HL-60/S4 treated with phorbol 12-myristate 13-acetate at 8.2 ng/mL for 4 days and 3 days (cell line): ENCODE measurements around the gene ETV2.
"Not testable (repeated sequence)": the region's sequence is repeated elsewhere in the genome, so short reads cannot be mapped to it uniquely, and the experiment has no call there.

Source experiments
- in situ Hi-C: fragments of 300-500 bp; cut with MboI; formaldehyde crosslinking; loops from 2 replicates; pipeline ENCODE4 v1.15.0; 2022; ENCODE audit warnings: low sequenced_read_pairs

ETV2 gene, protein sequence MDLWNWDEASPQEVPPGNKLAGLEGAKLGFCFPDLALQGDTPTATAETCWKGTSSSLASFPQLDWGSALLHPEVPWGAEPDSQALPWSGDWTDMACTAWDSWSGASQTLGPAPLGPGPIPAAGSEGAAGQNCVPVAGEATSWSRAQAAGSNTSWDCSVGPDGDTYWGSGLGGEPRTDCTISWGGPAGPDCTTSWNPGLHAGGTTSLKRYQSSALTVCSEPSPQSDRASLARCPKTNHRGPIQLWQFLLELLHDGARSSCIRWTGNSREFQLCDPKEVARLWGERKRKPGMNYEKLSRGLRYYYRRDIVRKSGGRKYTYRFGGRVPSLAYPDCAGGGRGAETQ

DNA sequence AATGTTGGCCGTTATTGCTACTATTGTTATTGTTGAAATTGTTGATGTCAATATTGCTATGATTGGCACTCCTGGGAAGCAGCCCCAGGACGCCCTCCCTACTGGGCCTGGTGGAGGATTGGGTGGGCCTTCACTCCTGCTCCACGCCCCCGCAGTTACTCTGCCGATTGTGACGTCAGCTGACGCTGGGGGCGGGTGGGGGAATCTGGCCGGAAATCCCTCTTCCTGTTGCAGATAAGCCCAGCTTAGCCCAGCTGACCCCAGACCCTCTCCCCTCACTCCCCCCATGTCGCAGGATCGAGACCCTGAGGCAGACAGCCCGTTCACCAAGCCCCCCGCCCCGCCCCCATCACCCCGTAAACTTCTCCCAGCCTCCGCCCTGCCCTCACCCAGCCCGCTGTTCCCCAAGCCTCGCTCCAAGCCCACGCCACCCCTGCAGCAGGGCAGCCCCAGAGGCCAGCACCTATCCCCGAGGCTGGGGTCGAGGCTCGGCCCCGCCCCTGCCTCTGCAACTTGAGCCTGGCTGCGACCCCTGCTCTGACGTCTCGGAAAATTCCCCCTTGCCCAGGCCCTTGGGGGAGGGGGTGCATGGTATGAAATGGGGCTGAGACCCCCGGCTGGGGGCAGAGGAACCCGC is at the start of gene ETV2:
TSS of gene ETV2 (plus strand) at position 231 of the 637 bp plus-strand sequence. CDS start 716 bp downstream, outside the sequence.
- in situ Hi-C loops = no loop called here

DNA sequence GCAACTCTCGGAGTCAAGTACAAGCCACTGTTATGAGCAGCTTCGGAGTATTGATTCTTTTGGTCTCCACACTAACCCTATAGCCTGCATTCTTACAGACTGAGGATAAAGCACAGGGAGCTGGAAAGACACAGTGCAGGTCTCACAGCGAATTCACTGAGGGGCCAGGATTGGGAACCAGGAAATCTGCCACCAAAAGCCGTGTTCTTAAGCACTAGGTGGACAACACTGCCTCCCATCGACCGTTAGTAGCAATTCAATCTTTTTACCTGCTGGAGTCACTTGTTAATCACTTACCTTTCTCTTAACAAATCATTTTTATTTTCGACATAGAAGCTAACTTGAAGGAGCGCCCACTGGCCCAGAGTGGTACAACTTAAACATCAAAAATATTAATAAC is 49.3 kb upstream of the ETV2 start:
- in situ Hi-C loops = no loop called here

DNA sequence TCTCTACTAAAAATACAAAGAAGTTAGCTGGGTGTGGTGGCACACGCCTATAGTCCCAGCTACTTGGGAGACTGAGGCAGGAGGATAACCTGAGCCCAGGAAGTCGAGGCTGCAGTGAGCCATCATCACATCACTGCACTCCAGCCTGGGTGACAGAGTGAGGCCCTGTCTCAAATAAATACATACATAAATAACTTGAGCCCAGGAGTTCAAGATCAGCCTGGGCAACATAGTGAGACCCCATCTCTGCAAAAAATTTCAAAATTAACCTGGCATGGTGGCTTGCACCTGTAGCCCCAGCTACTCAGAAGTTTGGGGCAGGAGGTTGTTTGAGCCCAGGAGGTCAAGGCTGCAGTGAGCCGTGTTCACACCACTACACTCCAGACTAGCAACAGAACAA is 46.5 kb upstream of the ETV2 start:
- in situ Hi-C loops = not testable (repeated sequence)

DNA sequence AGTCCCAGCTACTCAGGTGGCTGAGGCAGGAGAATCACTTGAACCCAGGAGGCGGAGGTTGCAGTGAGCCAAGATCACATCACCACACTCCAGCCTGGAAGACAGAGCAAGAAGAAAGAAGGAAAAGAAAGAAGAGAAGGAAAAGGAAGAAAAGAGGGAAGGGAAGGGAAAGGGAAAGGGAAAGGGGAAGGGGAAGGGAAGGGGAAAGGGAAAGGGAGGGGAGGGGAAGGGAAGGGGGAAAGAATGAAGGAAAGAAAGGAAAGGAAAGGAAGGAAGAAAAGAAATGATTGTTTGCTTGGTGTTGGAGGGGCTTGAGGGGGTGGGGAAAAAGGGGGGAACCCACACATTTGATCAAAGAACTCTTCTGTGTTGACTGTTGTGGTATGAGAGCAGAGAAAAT is 45.6 kb upstream of the ETV2 start:
- in situ Hi-C loops = no loop called here

DNA sequence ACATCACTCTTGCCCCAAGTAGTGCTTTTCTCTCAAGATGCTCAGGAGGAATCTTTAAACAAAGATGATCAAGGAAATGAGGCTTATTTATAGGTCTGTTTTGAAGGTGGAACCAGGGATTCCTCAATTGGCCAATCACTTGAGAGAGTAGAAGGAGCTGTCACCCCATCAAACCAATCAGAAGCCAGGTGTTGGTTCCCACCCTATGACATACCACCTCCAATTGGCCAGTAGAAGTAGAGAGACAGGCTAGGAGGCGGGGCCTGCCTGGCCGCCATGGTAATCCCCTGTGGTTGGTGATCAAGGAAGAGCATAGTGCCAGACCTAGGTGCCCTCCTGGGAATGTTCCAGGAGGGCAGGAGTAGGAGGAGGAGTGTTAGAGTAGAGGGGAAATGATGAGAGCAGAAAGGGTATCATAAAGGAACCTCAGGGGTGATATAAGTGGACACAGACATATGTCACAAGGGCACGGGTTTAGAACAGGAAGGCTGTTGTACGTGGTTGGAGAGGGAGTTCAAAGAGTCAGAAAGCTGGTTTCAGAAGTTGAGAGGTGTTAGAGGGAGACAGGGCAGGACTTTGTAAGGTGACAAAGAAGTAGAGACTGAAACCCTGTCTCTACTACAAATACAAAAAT is 45.1 kb upstream of the ETV2 start:
- in situ Hi-C loops = no loop called here

DNA sequence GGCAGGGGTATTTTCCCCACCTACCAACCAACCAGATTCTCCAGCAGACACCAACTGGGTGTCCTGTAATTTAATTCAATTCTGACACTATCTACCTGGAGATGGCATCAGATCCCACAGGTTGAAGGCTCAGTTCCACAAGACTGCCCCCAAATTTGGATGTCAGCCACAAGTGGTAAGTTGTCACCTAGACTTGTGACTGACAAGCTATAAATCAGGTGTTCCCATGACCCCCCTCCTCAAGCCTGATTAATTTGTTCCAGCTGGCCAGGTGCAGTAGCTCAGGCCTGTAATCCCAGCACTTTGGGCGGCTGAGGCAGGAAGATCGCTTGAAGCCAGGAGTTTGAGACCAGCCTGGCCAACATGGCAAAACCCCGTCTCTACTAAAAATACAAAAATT is 39.6 kb upstream of the ETV2 start:
- in situ Hi-C loops = no loop called here

DNA sequence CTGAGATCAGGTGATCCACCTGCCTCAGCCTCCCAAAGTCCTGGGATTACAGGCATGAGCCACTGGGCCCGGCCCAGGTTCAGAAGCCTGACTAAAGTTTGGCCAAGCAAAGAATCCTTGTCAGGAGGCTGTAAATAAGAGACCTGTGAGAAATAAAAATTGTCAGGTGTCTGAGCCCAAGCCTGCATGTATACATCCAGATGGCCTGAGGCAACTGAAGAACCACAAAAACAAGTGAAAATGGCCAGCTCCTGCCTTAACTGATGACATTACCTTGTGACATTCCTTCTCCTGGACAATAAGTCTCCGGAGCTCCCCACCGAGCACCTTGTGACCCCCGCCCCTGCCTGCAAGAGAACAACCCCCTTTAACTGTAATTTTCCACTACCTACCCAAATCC is 37.1 kb upstream of the ETV2 start:
- in situ Hi-C loops = not testable (repeated sequence)

DNA sequence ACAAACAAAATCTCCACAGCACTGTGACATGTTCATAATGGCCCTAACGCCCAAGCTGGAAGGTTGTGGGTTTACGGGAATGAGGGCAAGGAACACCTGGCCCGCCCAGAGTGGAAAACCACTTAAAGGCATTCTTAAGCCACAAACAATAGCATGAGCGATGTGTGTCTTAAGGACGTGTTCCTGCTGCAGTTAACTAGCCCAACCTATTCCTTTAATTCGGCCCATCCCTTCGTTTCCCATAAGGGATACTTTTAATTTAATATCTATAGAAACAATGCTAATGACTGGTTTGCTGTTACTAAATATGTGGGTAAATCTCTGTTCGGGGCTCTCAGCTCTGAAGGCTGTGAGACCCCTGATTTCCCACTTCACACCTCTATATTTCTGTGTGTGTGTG is 34.4 kb upstream of the ETV2 start:
- in situ Hi-C loops = not testable (repeated sequence)

DNA sequence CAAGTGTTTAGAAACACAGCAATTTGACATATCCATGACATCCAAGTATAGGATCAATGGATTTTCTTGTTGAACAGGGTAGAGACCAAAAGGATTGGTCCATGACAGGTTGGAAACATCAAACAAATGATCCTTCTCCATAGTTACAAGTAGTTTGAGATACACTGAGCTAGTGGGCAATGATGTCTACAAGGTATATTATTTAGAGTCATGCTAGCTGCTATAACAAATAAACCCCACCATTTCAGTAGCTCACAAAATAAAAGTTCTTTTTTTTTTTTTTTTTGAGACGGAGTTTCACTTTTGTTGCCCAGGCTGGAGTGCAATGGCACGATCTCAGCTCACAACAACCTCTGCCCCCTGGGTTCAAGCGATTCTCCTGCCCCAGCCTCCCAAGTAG is 33.9 kb upstream of the ETV2 start:
- in situ Hi-C loops = no loop called here

DNA sequence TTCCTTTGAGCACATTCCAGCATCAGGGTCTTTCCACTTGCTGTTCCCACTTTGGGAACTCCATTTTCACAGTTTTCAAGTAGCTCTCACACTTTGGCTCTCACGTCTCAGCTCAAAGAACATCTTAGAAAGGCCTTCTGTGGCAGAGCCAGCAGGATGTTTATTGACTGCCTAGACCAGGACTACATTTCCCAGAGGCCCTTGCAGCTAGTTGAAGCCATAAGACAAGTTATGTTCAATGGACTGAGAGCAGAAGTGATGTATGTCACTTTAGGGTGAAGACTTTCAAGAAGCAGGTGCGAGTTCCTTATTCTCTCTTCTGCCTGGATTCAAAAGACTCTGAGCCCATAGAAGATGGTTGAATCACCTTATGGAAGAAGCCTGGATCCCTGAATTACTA is 33.3 kb upstream of the ETV2 start:
- in situ Hi-C loops = no loop called here

DNA sequence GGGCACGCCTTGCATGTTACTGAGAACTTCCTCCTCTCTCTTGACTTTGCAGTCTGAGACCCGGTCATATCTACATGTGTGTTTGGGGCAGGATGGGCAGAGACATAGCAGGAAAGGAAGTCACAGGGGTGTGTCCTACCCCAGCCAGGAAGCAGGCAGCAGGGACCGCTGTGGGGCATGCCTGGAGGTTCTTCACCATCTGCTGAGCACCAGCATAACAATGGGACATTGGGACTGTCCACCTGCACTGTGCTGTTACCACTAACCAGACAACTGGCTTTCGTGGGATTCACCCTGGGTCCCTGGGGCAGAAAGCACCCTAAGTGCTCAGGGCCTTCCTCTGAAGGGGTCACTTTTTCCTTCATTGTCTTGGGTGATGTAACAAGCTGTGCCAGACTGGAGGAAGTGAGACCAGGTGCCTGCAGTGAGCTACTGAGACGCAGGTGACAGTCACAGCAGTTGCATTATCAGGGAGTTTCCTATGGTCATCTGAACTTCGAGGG is 31.6 kb upstream of the ETV2 start:
- in situ Hi-C loops = no loop called here

DNA sequence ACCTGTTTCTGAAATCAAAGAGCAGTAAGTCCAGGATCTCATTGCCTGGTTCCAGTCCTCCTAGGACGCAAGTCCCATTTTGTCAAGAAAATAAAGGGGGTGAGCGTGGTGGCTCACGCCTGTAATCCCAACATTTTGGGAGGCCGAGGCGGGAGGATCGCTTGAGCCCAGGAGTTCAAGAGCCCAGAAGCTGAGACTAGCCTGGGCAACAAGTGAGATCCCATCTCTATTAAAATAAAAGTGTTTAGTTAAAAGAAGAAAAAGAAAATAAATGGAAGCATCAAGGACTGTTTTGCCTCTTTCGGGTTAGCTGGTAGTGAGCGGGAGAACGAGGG is 29.4 kb upstream of the ETV2 start:
- in situ Hi-C loops = no loop called here

DNA sequence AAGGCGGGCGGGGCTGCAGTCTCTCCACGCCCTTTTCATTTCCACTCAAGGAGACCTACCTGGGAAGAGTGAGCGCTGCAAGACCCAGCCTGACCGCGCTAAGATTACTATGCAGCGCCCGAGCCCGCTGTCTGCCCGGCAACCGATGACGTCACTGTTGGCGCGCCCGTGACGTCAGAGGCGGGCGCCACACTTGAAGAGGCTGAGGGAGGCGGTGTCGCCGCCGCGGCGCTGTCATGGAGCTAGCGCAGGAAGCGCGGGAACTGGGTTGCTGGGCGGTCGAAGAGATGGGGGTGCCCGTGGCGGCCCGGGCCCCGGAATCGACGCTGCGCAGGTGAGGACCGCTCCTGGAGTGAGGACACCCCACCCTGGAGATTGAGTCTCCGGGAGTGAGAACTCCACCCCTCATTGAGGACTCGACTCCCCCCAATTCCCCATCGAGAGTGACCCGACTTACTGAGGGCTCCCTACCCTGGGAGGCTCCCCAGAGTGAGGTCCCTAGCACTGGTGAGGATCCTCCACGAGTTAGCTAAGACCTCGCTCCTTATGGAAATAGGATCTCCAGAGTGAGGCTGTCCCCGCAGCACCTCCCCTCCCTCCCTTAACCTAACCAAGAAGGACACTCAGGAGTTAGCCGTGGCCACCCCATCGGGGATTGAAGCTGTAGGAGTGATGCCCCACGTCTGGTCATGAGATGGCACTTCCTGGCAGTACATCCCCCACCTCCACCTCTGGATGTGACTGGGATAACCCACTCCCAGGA is 28.8 kb upstream of the ETV2 start, which contains the start of gene HAUS5:
TSS of gene HAUS5 (plus strand) at position 177 of the 763 bp plus-strand sequence. CDS start at position 237, 60 bp downstream.
- in situ Hi-C loops = no loop called here

DNA sequence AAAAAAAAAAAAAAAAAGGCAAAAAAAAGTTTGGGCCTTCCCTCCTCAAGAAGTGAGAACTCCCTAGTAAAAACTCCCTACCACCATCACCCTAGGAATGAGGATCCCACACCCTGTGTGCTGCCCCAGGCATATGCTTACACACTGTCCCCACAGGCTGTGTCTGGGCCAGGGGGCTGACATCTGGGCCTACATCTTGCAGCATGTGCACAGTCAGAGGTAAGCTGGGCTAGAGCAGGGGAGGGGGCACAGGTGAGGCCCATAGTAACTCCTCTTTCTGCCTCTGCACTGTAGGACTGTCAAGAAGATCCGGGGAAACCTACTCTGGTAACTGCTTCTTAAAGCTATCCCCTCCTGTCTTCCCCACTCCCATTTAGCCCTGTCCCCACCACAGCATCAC is 28.0 kb upstream of the ETV2 start:
- in situ Hi-C loops = no loop called here

DNA sequence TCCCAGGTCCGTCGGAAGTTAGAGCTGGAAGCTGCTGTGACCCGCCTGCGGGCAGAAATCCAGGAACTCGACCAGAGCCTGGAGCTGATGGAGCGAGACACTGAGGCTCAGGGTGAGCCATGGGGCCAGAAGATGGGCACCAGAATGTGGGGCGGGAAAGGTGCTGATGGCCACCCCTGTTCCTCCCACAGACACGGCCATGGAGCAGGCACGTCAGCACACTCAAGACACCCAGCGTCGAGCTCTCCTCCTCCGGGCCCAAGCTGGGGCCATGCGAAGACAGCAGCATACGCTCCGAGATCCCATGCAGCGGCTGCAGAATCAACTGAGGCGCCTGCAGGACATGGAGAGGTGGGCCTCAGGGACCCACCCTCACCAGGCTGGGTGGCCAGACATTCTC is 26.5 kb upstream of the ETV2 start:
- in situ Hi-C loops = no loop called here

DNA sequence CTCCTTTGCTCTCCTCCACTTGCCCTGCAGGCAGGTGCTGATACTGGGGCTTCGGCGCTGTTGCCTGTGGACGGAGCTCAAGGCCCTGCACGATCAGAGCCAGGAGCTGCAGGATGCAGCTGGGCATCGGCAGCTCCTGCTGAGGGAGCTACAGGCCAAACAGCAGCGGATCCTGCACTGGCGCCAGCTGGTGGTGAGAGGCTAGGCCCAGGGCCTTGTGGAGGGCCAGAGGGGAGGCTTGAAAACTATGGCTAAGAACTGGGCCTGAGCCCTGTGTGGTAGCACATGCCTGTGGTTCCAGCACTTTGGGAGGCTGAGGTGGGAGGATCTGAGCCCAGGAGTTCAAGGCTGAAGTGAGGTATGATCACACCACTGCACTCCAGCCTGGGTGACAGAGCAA is 22.7 kb upstream of the ETV2 start:
- in situ Hi-C loops = no loop called here

DNA sequence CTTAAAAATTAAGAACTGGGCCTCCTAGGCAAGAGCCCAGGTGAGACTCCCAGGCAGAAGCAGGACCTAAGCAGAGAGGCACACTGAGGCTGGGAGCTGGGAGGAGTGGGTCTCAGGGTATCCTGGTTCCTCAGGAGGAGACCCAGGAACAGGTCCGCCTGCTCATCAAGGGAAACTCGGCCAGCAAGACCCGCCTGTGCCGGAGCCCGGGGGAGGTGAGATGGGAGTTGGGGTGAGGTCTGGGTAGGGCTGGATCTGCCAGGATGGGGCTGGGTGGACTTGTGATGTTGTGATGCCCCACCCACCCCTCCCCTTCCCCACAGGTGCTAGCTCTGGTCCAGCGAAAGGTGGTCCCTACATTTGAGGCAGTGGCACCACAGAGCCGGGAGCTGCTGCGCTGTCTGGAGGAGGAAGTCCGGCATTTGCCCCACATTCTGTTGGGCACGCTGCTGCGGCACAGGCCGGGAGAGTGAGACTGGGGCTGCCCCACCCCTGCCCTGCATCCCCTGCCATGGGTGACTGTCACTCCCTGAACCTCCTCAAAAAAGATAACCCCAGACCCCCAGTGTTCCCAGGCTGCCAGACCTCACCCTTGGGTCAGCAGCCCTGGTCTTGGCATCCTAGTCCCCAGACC is 22.1 kb upstream of the ETV2 start:
- in situ Hi-C loops = no loop called here

DNA sequence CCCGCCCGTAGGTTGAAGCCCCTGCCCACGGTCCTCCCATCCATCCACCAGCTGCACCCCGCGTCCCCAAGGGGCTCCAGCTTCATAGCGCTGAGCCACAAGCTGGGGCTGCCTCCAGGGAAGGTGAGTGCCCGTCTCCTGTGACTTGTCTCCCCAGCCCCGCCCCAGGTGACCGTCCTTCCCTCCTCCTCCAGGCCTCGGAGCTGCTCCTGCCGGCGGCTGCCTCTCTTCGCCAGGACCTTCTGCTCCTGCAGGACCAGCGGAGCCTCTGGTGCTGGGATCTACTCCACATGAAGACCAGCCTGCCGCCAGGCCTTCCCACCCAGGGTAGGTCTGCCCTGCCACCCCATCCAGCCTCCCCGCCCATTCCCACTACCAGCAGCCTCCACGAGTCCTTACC is 21.5 kb upstream of the ETV2 start:
- in situ Hi-C loops = no loop called here

DNA sequence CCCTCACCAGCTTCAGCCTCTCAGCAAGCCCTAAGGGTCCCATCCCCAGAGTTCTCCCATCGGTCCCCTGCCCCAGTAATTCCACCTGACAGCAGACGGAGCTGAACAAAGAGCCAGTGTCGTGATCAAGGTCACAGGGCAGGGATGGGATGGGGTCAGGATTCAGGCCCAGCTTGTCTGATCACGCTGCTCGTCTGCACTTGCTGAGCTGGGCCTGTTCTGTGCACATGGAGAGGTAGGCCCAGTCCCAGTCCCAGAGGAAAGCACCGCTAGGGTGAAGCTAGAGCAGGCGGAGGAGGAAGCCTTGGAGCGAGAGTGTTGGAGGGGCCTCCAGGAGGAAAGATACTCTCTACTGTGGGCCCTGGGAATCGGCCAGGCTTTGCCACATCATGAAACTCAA is 19.8 kb upstream of the ETV2 start:
- in situ Hi-C loops = no loop called here

DNA sequence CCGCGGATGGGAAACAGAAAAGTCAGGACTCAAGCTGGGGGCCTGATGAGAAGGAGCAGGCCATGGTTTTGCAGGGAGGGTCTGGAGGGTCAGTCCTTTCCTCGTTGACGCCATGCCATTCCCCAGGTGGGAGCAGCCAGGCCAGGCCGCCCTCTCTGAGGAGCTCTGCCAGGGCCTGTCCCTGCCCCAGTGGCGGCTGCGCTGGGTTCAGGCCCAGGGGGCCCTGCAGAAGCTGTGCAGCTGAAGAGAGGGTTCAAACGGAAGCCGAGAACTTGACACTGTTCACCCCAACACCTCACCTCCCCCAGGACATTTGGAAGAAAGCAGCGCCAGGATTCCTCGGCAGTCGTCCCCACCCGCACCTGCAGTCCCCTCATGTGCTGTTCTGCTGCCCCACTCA is 18.8 kb upstream of the ETV2 start:
- in situ Hi-C loops = no loop called here
